ENCODE data around the gene FCER2.

Gene FCER2

DNA sequence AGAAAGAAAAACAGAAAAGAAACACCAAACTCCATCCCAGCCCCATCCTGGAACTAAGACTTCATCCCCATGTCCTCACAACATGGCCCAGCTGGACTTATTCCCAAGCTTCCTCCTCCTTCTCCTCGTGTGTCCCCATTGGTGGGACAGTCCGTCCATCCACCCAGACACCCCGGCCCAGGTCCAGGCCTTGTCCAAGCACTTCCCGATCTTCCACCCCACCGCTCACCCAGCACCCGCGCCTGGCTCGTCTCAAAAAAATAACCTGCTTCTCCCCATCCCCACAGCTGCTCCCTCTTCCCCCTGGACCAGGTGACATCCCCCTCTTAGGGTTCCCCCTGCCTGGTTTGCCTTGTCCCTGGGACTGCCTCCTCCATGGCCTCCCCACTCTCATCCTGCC is 1.4 kb upstream of the FCER2 start:
- peak overlapping the region; percentile 94 for H3K4me3 ChIP-seq (ENCODE audit: low read depth, low read length)
- DNase-seq (ENCODE audit: low read depth): no peak
- TF ChIP-seq, protein P1, sequence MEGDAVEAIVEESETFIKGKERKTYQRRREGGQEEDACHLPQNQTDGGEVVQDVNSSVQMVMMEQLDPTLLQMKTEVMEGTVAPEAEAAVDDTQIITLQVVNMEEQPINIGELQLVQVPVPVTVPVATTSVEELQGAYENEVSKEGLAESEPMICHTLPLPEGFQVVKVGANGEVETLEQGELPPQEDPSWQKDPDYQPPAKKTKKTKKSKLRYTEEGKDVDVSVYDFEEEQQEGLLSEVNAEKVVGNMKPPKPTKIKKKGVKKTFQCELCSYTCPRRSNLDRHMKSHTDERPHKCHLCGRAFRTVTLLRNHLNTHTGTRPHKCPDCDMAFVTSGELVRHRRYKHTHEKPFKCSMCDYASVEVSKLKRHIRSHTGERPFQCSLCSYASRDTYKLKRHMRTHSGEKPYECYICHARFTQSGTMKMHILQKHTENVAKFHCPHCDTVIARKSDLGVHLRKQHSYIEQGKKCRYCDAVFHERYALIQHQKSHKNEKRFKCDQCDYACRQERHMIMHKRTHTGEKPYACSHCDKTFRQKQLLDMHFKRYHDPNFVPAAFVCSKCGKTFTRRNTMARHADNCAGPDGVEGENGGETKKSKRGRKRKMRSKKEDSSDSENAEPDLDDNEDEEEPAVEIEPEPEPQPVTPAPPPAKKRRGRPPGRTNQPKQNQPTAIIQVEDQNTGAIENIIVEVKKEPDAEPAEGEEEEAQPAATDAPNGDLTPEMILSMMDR (IDR thresholded peaks at IDR 0.05; ENCODE audit: insufficient read depth, low read depth, low read length, missing control alignments): no peak

DNA sequence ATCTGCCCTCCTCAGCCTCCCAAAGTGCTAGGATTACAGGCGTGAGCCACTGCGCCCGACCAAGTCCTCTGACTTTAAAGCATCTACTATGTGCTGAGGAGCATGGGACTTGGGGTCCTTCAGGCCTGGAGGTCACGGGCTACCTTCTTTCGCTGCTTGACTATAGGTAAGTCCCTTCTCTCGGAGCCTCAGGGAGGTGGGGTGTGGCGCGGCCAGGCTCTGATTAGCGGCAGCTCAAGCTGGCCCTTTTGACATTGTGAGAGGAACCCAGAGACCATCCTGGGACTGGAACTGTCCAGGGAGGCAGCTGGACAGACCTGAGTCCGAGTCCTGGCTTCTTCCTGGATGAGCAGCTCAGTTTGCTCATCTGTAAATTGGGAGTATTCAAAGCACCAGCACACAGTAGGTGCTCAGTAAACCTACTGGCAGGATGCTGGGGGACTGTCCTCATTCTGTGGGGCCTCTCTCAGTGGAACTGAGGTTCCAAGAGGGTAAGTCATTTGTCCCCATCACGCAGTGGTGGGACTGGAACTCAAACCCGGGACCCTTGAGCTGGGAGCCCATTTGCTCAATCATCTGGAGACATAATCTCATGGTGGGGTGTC is 780 bp downstream of the FCER2 start:
- TF ChIP-seq, protein P1 (IDR thresholded peaks at IDR 0.05; ENCODE audit: insufficient read depth, low read depth, low read length, missing control alignments): no peak
- peak overlapping the region; percentile 94 for H3K4me3 ChIP-seq (ENCODE audit: low read depth, low read length)
- peak; percentile 69 for DNase-seq (ENCODE audit: low read depth)

DNA sequence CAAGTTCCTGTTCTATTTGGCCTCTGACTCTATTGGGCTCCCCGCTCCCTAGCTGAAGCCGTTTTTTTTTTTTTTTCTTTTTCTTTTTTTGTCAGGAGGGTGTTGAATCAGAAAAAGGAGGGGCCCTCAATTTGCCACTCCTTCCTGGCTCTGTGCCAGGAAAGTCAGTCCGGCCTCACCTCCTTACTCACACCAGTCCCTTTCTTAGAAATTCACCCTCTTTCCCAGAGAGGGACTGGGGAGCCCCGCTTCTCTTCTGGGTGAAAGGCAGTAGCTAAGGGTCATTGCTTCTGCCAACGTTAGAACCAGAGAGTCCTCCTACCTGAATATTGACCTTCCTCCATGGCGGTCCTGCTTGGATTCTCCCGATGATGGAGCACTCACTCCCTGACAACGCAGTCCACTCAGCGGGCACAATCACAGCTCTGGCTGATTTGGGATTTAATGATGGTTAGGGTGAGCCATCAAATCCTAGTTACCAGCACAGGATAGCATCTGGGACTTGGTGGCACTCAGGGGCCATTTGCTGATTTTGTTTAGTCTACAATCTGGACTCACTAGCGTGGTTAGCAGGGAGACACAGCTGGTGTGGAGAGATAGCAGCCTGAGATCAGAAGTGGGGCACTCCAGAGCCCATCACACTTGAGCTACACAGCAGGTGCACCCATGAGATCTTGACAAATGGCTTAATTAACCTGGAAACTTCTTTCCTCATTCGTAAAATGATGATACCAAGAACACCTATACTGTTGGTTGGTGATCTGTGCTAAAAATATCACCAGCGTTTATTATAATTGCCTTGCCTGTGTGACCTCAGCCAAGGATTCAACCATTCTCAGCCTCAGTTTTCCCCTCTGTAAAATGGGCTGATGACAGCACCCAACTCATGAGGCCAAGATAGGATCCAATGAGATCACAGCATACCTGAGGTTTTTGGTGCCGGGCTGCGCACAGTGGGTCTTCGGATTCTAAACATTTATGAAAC is 2.2 kb downstream of the FCER2 start:
- DNase-seq (ENCODE audit: low read depth): peak; percentile 85
- TF ChIP-seq, protein P1 (IDR thresholded peaks at IDR 0.05; ENCODE audit: insufficient read depth, low read depth, low read length, missing control alignments): no peak
- peak overlapping the region; percentile 94 for H3K4me3 ChIP-seq (ENCODE audit: low read depth, low read length)

DNA sequence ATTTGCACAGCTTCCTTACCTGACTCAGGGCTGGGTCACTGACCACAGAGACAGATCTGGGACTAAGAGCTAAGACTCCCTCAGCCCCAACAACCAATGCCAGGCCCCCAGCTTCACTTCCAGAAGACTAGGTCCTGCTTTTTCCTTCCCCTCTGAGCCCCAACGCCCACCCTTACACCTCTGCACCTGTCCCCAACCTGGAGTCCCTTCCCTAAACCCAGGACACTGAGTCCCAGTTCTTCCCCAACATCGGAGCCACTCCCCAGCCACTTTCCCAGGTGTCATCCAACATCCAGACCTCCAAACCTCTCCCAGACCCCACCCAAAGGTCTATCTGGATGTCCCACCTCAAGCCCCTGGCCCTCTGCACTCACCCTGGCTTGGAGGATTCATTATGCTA is 2.9 kb downstream of the FCER2 start:
- peak overlapping the region; percentile 94 for H3K4me3 ChIP-seq (ENCODE audit: low read depth, low read length)
- DNase-seq (ENCODE audit: low read depth): no peak
- TF ChIP-seq, protein P1 (IDR thresholded peaks at IDR 0.05; ENCODE audit: insufficient read depth, low read depth, low read length, missing control alignments): no peak

DNA sequence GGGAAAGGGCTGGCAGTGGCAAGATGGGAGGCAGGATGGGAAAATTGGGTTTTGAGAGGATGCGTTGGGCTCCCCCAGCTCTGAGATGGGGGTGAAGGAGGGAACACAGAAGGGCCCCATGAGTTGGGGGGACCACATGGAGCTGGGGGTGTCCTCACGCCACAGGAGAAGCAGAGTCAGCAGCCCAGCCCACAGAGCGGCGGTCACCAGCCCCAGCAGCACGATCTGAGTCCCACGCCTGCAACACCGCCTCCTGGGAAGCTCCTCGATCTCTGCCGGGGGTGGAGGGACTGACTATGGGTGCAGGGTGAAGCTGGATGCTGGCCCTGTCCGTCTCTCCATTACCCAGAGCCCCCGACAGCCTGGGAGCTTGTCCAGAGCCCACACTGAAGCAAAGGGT is 3.3 kb downstream of the FCER2 start:
- peak overlapping the region; percentile 94 for H3K4me3 ChIP-seq (ENCODE audit: low read depth, low read length)

DNA sequence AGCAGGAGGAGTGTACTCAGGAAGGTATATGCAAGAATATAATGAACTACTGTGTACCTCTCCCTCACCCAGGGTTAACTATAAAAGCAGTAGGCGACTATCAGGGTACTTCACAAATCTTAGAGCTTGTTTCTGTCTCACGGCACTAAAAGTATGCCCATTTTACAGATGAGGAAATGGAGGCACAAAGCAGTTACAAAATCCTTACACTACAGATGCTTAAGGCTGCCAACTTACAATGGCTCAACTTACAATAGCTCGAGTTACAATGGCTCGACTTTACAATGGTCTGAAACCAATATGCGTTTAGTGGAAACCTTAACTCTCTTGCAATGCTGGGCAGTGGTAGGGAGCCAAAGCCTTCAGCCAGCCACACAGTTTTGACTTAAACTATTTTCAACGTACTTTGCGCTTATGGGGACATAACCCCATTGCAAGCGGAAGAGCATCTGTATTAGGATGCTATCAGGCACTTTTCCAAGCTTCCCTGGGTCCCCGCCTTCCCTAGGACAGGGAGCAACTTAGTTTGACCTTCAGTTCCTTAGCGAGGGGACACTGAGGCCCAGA is 4.1 kb downstream of the FCER2 start:
- TF ChIP-seq, protein P1 (IDR thresholded peaks at IDR 0.05; ENCODE audit: insufficient read depth, low read depth, low read length, missing control alignments): no peak
- peak overlapping the region; percentile 94 for H3K4me3 ChIP-seq (ENCODE audit: low read depth, low read length)
- no peak for DNase-seq (ENCODE audit: low read depth)

More for the DNA sequence above, 3.3 kb downstream of the FCER2 start:
- no peak for DNase-seq (ENCODE audit: low read depth)
- TF ChIP-seq, protein P1 (IDR thresholded peaks at IDR 0.05; ENCODE audit: insufficient read depth, low read depth, low read length, missing control alignments): no peak

All from GM12865 (cell line).